Measurements from ENCODE around the gene AJAP1.

Gene AJAP1

GRCh38 chr1:4693891-4694290 lies 39.5 kb downstream of the AJAP1 start:
- TF ChIP-seq EP300 (IDR thresholded peaks at IDR 0.05; ENCODE audit: borderline replicate concordance) (no peak), CEBPB (IDR thresholded peaks at IDR 0.05) (no peak), YY1 (IDR thresholded peaks at IDR 0.05; ENCODE audit: low read depth) (no peak), NFIC (IDR thresholded peaks at IDR 0.05) (no peak), USF1 (IDR thresholded peaks at IDR 0.05) (no peak), RAD21 (IDR thresholded peaks at IDR 0.05; ENCODE audit: low read depth) (no peak), TAF1 (IDR thresholded peaks at IDR 0.05; ENCODE audit: low read depth) (no peak), FOXM1 (IDR thresholded peaks at IDR 0.05; ENCODE audit: borderline replicate concordance, low read depth) (no peak), CREB1 (IDR thresholded peaks at IDR 0.05; ENCODE audit: low read depth) (no peak), TCF12 (IDR thresholded peaks at IDR 0.05; ENCODE audit: low read depth) (no peak), EGR1 (IDR thresholded peaks at IDR 0.05) (no peak)
- TF ChIP-seq, protein P1, sequence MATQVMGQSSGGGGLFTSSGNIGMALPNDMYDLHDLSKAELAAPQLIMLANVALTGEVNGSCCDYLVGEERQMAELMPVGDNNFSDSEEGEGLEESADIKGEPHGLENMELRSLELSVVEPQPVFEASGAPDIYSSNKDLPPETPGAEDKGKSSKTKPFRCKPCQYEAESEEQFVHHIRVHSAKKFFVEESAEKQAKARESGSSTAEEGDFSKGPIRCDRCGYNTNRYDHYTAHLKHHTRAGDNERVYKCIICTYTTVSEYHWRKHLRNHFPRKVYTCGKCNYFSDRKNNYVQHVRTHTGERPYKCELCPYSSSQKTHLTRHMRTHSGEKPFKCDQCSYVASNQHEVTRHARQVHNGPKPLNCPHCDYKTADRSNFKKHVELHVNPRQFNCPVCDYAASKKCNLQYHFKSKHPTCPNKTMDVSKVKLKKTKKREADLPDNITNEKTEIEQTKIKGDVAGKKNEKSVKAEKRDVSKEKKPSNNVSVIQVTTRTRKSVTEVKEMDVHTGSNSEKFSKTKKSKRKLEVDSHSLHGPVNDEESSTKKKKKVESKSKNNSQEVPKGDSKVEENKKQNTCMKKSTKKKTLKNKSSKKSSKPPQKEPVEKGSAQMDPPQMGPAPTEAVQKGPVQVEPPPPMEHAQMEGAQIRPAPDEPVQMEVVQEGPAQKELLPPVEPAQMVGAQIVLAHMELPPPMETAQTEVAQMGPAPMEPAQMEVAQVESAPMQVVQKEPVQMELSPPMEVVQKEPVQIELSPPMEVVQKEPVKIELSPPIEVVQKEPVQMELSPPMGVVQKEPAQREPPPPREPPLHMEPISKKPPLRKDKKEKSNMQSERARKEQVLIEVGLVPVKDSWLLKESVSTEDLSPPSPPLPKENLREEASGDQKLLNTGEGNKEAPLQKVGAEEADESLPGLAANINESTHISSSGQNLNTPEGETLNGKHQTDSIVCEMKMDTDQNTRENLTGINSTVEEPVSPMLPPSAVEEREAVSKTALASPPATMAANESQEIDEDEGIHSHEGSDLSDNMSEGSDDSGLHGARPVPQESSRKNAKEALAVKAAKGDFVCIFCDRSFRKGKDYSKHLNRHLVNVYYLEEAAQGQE (IDR thresholded peaks at IDR 0.05; ENCODE audit: low read depth) = no peak

- TF ChIP-seq TAF1 (IDR thresholded peaks at IDR 0.05; ENCODE audit: low read depth) (no peak), YY1 (IDR thresholded peaks at IDR 0.05; ENCODE audit: low read depth) (no peak), ZBTB7A (IDR thresholded peaks at IDR 0.05; ENCODE audit: low read depth) (no peak), FOXM1 (IDR thresholded peaks at IDR 0.05; ENCODE audit: borderline replicate concordance, low read depth) (no peak), MAX (IDR thresholded peaks at IDR 0.05) (no peak), TEAD4 (IDR thresholded peaks at IDR 0.05) (no peak), USF1 (IDR thresholded peaks at IDR 0.05) (no peak), EP300 (IDR thresholded peaks at IDR 0.05; ENCODE audit: borderline replicate concordance) (no peak), CEBPB (IDR thresholded peaks at IDR 0.05) (no peak), RAD21 (IDR thresholded peaks at IDR 0.05; ENCODE audit: low read depth) (no peak), NFIC (IDR thresholded peaks at IDR 0.05) (no peak), EGR1 (IDR thresholded peaks at IDR 0.05) (no peak), TCF12 (IDR thresholded peaks at IDR 0.05; ENCODE audit: low read depth) (no peak), CREB1 (IDR thresholded peaks at IDR 0.05; ENCODE audit: low read depth) (no peak)
- TF ChIP-seq, protein P1 (IDR thresholded peaks at IDR 0.05; ENCODE audit: low read depth) = no peak
Observed at GRCh38 chr1:4694492-4694891, 40.1 kb downstream of the AJAP1 start.

DNA sequence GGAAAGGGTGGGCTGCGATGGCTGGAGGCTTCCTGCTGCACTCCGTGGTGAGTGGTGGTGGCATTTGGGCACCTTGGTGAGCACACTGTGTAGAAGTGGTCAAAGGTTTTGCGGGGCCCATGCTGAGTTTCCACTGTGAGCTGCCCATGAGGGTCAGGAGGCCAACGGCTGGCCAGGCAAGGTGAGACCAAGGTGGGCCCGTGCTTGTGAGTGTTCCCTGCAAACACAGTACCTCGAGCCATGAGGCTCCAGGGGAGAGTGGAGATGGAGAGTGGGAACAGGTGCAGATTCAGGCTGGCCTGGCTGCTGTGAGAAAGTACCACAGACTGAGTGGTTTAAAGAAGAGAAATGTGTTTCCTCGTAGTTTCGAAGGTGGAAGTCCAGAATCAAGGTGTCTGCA lies 40.8 kb downstream of the AJAP1 start:
- TF ChIP-seq EGR1 (IDR thresholded peaks at IDR 0.05) (no peak), FOXM1 (IDR thresholded peaks at IDR 0.05; ENCODE audit: borderline replicate concordance, low read depth) (no peak), USF1 (IDR thresholded peaks at IDR 0.05) (no peak), YY1 (IDR thresholded peaks at IDR 0.05; ENCODE audit: low read depth) (no peak), TEAD4 (IDR thresholded peaks at IDR 0.05) (no peak), NFIC (IDR thresholded peaks at IDR 0.05) (no peak), MAX (IDR thresholded peaks at IDR 0.05) (no peak), EP300 (IDR thresholded peaks at IDR 0.05; ENCODE audit: borderline replicate concordance) (no peak), CEBPB (IDR thresholded peaks at IDR 0.05) (no peak), RAD21 (IDR thresholded peaks at IDR 0.05; ENCODE audit: low read depth) (no peak), ZBTB7A (IDR thresholded peaks at IDR 0.05; ENCODE audit: low read depth) (no peak), TAF1 (IDR thresholded peaks at IDR 0.05; ENCODE audit: low read depth) (no peak)
- TF ChIP-seq, protein P1 (IDR thresholded peaks at IDR 0.05; ENCODE audit: low read depth) = no peak

GRCh38 chr1:4696161-4696745 lies 41.8 kb downstream of the AJAP1 start:
- TF ChIP-seq CEBPB (IDR thresholded peaks at IDR 0.05) = no peak
- TF ChIP-seq RAD21 (IDR thresholded peaks at IDR 0.05; ENCODE audit: low read depth) = no peak
- TF ChIP-seq USF1 (IDR thresholded peaks at IDR 0.05) = no peak
- TF ChIP-seq, protein P1 (IDR thresholded peaks at IDR 0.05; ENCODE audit: low read depth) = no peak
- TF ChIP-seq TAF1 (IDR thresholded peaks at IDR 0.05; ENCODE audit: low read depth) = no peak
- no peak for TF ChIP-seq TEAD4 (IDR thresholded peaks at IDR 0.05)
- no peak for TF ChIP-seq MAX (IDR thresholded peaks at IDR 0.05)
- no peak for TF ChIP-seq ZBTB7A (IDR thresholded peaks at IDR 0.05; ENCODE audit: low read depth)
- TF ChIP-seq CREB1 (IDR thresholded peaks at IDR 0.05; ENCODE audit: low read depth) = no peak

Data from Ishikawa (cell line).